ENCODE measurements around the gene C1orf159. TPM values are rescaled to one million over a fixed set of nuclear protein-coding genes. Genes with fewer than 3 reads are reported as not detected.

C1orf159 gene
- total RNA-seq, 2 donors from 2014 or later = 18.9 to 36.0 TPM

GRCh38 chr1:1132042-1132950 lies 16.4 kb upstream of the C1orf159 start:
- Histone ChIP-seq H3K9me3 (no peaks in the 10 kb centered on the region), H3K4me1 (peaks cover 16% of the 10 kb centered on the region), H3K4me3 (peak overlapping the region; percentile 23), H3K9ac (ENCODE audit: low read depth in 2 of 2, low read length in 2 of 2) (peak overlapping the region; percentile 74 to 96), H3K36me3 (no peaks in the 10 kb centered on the region), H3K27ac (peak overlapping the region; percentile 84), H3K27me3 (no peaks in the 10 kb centered on the region)
- peak; percentile 78 for DNase-seq
- intact Hi-C loops (cut with DNase I) = no loop called here
- TF ChIP-seq CTCF (IDR thresholded peaks at IDR 0.05) = no peak

GRCh38 chr1:1130206-1131120 lies 14.6 kb upstream of the C1orf159 start:
- H3K27me3 ChIP-seq = no peaks in the 10 kb centered on the region
- H3K27ac ChIP-seq = peak overlapping the region; percentile 92
- peak overlapping the region; percentile 9 for H3K4me3 ChIP-seq

GRCh38 chr1:1129381-1129821 lies 13.5 kb upstream of the C1orf159 start:
- no peaks in the 10 kb centered on the region for H3K27me3 ChIP-seq
- H3K4me1 ChIP-seq = no peaks in the 10 kb centered on the region
- no peak for TF ChIP-seq CTCF (IDR thresholded peaks at IDR 0.05)
- peak overlapping the region; percentile 43 for H3K4me3 ChIP-seq
- peak overlapping the region; percentile 83 to 97 for H3K9ac ChIP-seq (ENCODE audit: low read depth in 2 of 2, low read length in 2 of 2)
- peak overlapping the region; percentile 92 for H3K27ac ChIP-seq
- no peak for DNase-seq
- no peaks in the 10 kb centered on the region for H3K36me3 ChIP-seq
- no peaks in the 10 kb centered on the region for H3K9me3 ChIP-seq
- intact Hi-C loops (cut with DNase I) = no loop called here

More at GRCh38 chr1:1130206-1131120, 14.6 kb upstream of the C1orf159 start:
- peak overlapping the region; percentile 62 to 92 for H3K9ac ChIP-seq (ENCODE audit: low read depth in 2 of 2, low read length in 2 of 2)
- peaks cover 9% of the 10 kb centered on the region for H3K4me1 ChIP-seq
- no peaks in the 10 kb centered on the region for H3K9me3 ChIP-seq
- H3K36me3 ChIP-seq = no peaks in the 10 kb centered on the region
- peak; percentile 67 for DNase-seq
- TF ChIP-seq CTCF (IDR thresholded peaks at IDR 0.05) = no peak
- intact Hi-C loops (cut with DNase I) = loop anchor here (2.0 kb wide), 1 partner anchor 34 kb away; no protein-coding TSS in a partner anchor

- H3K9me3 ChIP-seq = no peaks in the 10 kb centered on the region
- H3K36me3 ChIP-seq = no peaks in the 10 kb centered on the region
- TF ChIP-seq CTCF (IDR thresholded peaks at IDR 0.05) = no peak
- H3K4me3 ChIP-seq = peak overlapping the region; percentile 43
- H3K27ac ChIP-seq = peak overlapping the region; percentile 92
- H3K27me3 ChIP-seq = no peaks in the 10 kb centered on the region
- peak; percentile 65 for DNase-seq
- peak overlapping the region; percentile 83 to 97 for H3K9ac ChIP-seq (ENCODE audit: low read depth in 2 of 2, low read length in 2 of 2)
- intact Hi-C loops (cut with DNase I) = no loop called here
- peaks cover 4% of the 10 kb centered on the region for H3K4me1 ChIP-seq
Observed at GRCh38 chr1:1128454-1129139, 12.7 kb upstream of the C1orf159 start.

Data from colonic mucosa (tissue), 4 donors.